GM19025 (cell line): Measurements from ENCODE around the gene ADAP1.

ENCODE experiments used
- ATAC-seq: cut with Tn5 transposase; IDR thresholded peaks from one replicate; pipeline ENCODE4 v1.9.1; 2021; ENCODE audit warnings: mild to moderate bottlenecking, low read depth, moderate library complexity; ENCODE audit not compliant: unreplicated experiment

The ADAP1 gene

GRCh38 chr7:869348-869747 lies 85.1 kb downstream of the ADAP1 start:
- ATAC-seq: no peak

- no peak for ATAC-seq
Measured at GRCh38 chr7:868189-868486, 86.3 kb downstream of the ADAP1 start.

GRCh38 chr7:867406-868188 lies 86.9 kb downstream of the ADAP1 start:
- ATAC-seq: no peak

- ATAC-seq: no peak
Measured at GRCh38 chr7:867001-867405, 87.5 kb downstream of the ADAP1 start.

GRCh38 chr7:865921-866320 lies 88.6 kb downstream of the ADAP1 start:
- no peak for ATAC-seq

GRCh38 chr7:863106-863505 lies 91.4 kb downstream of the ADAP1 start:
- no peak for ATAC-seq

- ATAC-seq: no peak
Measured at GRCh38 chr7:862157-862556, 92.3 kb downstream of the ADAP1 start.

GRCh38 chr7:861222-861621 lies 93.3 kb downstream of the ADAP1 start:
- no peak for ATAC-seq

GRCh38 chr7:860149-860548 lies 94.3 kb downstream of the ADAP1 start:
- no peak for ATAC-seq

- ATAC-seq: no peak
Measured at GRCh38 chr7:859359-860030, 95.0 kb downstream of the ADAP1 start.

GRCh38 chr7:857661-858060 lies 96.8 kb downstream of the ADAP1 start:
- ATAC-seq: no peak

GRCh38 chr7:856444-857095 lies 97.9 kb downstream of the ADAP1 start:
- no peak for ATAC-seq

GRCh38 chr7:855686-856369 lies 98.7 kb downstream of the ADAP1 start:
- ATAC-seq: no peak

GRCh38 chr7:854118-854775 lies 100.2 kb downstream of the ADAP1 start:
- ATAC-seq: no peak

GRCh38 chr7:853366-854117 lies 100.9 kb downstream of the ADAP1 start:
- no peak for ATAC-seq

GRCh38 chr7:851204-851603 lies 103.3 kb downstream of the ADAP1 start:
- ATAC-seq: no peak

GRCh38 chr7:849781-850180 lies 104.7 kb downstream of the ADAP1 start:
- ATAC-seq: no peak

- ATAC-seq: no peak
Measured at GRCh38 chr7:849145-849544, 105.3 kb downstream of the ADAP1 start.
